GM21360 (cell line): ENCODE results near the gene SPATA1.
"Not testable (repeated sequence)": the region's sequence is repeated elsewhere in the genome, so short reads cannot be mapped to it uniquely, and the experiment has no call there.

Experiments
- ATAC-seq: cut with Tn5 transposase; IDR thresholded peaks from one replicate; pipeline ENCODE4 v1.9.1; 2021; ENCODE audit warnings: mild to moderate bottlenecking, moderate library complexity; ENCODE audit not compliant: unreplicated experiment

SPATA1 gene

GRCh38 chr1:84584126-84584525 is 77.9 kb downstream of the SPATA1 start:
- ATAC-seq = no peak

GRCh38 chr1:84585803-84586202 is 79.6 kb downstream of the SPATA1 start:
- ATAC-seq = no peak

- no peak for ATAC-seq
Observed at GRCh38 chr1:84587099-84587498, 80.9 kb downstream of the SPATA1 start.

- ATAC-seq = not testable (repeated sequence)
Observed at GRCh38 chr1:84594959-84595358, 88.8 kb downstream of the SPATA1 start.

- ATAC-seq = no peak
Observed at GRCh38 chr1:84597011-84597410, 90.8 kb downstream of the SPATA1 start.

- ATAC-seq = peak; percentile 2
Observed at GRCh38 chr1:84598418-84598817, 92.2 kb downstream of the SPATA1 start.

- peak; percentile 84 for ATAC-seq
Observed at GRCh38 chr1:84598846-84599741, 92.9 kb downstream of the SPATA1 start.

GRCh38 chr1:84600796-84601195 is 94.6 kb downstream of the SPATA1 start:
- no peak for ATAC-seq

GRCh38 chr1:84603223-84603622 is 97.0 kb downstream of the SPATA1 start:
- no peak for ATAC-seq

- no peak for ATAC-seq
Observed at GRCh38 chr1:84603941-84604830, 98.0 kb downstream of the SPATA1 start.

- ATAC-seq = no peak
Observed at GRCh38 chr1:84605157-84605556, 99.0 kb downstream of the SPATA1 start.

- ATAC-seq = no peak
Observed at GRCh38 chr1:84606977-84607376, 100.8 kb downstream of the SPATA1 start.

GRCh38 chr1:84611091-84611490 is 104.9 kb downstream of the SPATA1 start:
- ATAC-seq = no peak

GRCh38 chr1:84611796-84612195 is 105.6 kb downstream of the SPATA1 start:
- no peak for ATAC-seq

GRCh38 chr1:84613026-84613425 is 106.8 kb downstream of the SPATA1 start:
- no peak for ATAC-seq

GRCh38 chr1:84613887-84614286 is 107.7 kb downstream of the SPATA1 start:
- ATAC-seq = no peak

GRCh38 chr1:84615790-84616189 is 109.6 kb downstream of the SPATA1 start:
- ATAC-seq = no peak
